Pancreas (tissue), 10 donors: Measurements from ENCODE around the gene NPAS2. TPM values are rescaled to one million over a fixed set of nuclear protein-coding genes. Genes with fewer than 3 reads are reported as not detected.

Experiments
- ATAC-seq, 4 donors: fragments of 200-7000 bp; cut with Tn5 transposase; one replicate each; pipeline versions ENCODE4 v1.8.0 to v1.9.1; 2020; ENCODE audit warnings: mild to moderate bottlenecking in 4 of 4, moderate library complexity in 4 of 4
- DNase-seq, 6 donors: peaks; one replicate each; pipeline ENCODE4 v3.0.0-alpha.2; 2020
- FAIRE-seq: peaks from 2 replicates; lab custom pipeline; 2012; peaks lifted over from hg19 to GRCh38; lab: Jason Lieb, UNC
- H3K27ac ChIP-seq, 4 donors: fragments of 200-600 bp; sonication (generic); 1 replicate in 3 of 4; 2 replicates in 1 of 4; pipeline versions ENCODE4 v1.5.0 to v1.8.0; 2020
- H3K27me3 ChIP-seq, 4 donors: fragments of 200-600 bp; one replicate each; pipeline ENCODE4 v1.8.0; 2021
- H3K36me3 ChIP-seq, 3 donors: fragments of 200-600 bp; sonication (generic) in 1 of 3; one replicate each; pipeline versions ENCODE4 v1.5.0 to v1.8.0; 2020 to 2021
- H3K4me1 ChIP-seq, 3 donors: fragments of 200-600 bp; one replicate each; pipeline ENCODE4 v1.8.0; 2021
- H3K4me3 ChIP-seq, 4 donors: fragments of 200-600 bp; sonication (generic) in 2 of 4; one replicate each; pipeline versions ENCODE4 v1.5.0 to v1.8.0; 2020 to 2021
- H3K9me3 ChIP-seq, 4 donors: fragments of 200-600 bp; one replicate each; pipeline ENCODE4 v1.8.0; 2021
- WGBS, 2 donors: extraction: QIAGEN DNeasy Blood & Tissue Kit; methylation state at CpG; one replicate each; pipeline ENCODE4 v1.1.7; 2013; 5-methylcytosine and 5-hydroxymethylcytosine counted together
- intact Hi-C, 3 donors: fragments of 100-400 bp; cut with DNase I; formaldehyde crosslinking; loops; one replicate each; pipeline versions ENCODE4 v1.11.1 to v1.14.2; 2022
- polyA plus RNA-seq, 2 donors: library from polyadenylated mRNA; stranded (reverse); fragments of 200-250 nt; gene quantifications; one replicate each; pipeline ENCODE4 v1.2.3, GENCODE V29; 2013
- total RNA-seq, 6 donors: library from RNA; stranded (reverse); fragmentation: NEBNext Ultra II Directional in 4 of 6; extraction: Animal tissue kit (Norgen Biotek cat#: 25700) in 4 of 6; gene quantifications; one replicate each; pipeline versions ENCODE4 v1.2.1 to v1.2.4, GENCODE V29; 2021 to 2023
- TF ChIP-seq, protein P1 (sequence below), 4 donors: fragments of 200-600 bp; sonication (generic) in 3 of 4; IDR thresholded peaks; one replicate each; pipeline versions ENCODE4 v1.5.0 to v1.8.0; 2021; ENCODE audit warnings: antibody characterized with exemption in 4 of 4
- donor health status: healthy with polysubstance abuse.
- donor health status: DM: no; HTN: no; CAD: no; lungs with moderate emphysema.
- donor health status: DM: no; HTN: no; CAD: no.
- donor health status: control.
- donor health status: control.
- donor health status: Bipolar disorder and iron deficiency.
- donor health status: DM: yes; HTN: yes; CAD: no.
- donor health status: DM: no; HTN: no; CAD: no.
- donor health status: DM: no; HTN: no; CAD: no.
- donor health status: DM: yes; HTN: yes; CAD: no.

NPAS2 gene
- total and polyA plus RNA-seq, 8 donors, result 20.6 to 46.3 (median 32.7) TPM

DNA sequence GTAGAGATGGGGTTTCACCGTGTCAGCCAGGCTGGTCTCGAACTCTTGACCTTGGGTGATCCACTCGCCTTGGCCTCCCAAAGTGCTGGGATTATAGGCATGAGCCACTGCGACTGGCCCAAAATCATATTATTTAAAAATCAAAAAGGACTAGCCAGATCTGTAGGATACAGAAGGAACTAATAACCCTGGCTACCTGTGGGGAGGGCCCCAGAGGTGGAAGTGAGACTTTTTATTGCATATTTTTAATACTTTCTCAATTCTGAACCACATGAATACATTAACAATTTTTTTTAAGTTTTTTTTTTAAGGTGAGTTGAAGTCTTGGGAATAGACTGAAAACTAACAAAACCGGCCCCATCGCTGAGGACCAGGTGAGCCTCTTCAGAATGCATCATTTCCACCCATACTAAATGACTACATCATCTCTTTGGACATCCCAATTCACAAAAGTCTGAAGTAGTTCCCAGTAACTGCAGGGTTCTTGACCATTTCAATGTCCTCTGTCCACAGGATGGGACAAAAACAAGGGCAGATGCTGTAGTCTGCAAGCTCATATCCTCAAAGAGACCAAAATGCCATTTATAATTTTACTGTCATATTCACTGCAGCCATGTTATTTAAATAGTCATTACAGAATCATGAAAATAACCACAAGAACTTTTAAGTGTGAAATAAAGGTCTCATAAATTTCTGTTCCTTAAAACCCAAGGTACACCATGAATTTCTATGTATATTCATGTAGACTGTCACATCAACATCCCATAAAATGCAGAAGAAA, 203.6 kb downstream of the NPAS2 start:
- ATAC-seq (no peak), DNase-seq (no peak), FAIRE-seq (no peak)
- Histone ChIP-seq H3K36me3 (peaks cover 3 to 72% (median 8%) of the 10 kb centered on the region in 3 donors), H3K4me1 (no peaks in the 10 kb centered on the region), H3K9me3 (no peaks in the 10 kb centered on the region), H3K27me3 (no peaks in the 10 kb centered on the region), H3K27ac (no peak overlapping the region), H3K4me3 (no peak overlapping the region)
- intact Hi-C loops, result loop anchor here in 1 of 3 donors (5.0 kb wide), 1 partner anchor 129 kb away; the partner anchor contains the start of gene TBC1D8
- 95 to 98% methylated on average over 6 of the region's 6 CpGs for WGBS, 2 donors
- TF ChIP-seq, protein P1, sequence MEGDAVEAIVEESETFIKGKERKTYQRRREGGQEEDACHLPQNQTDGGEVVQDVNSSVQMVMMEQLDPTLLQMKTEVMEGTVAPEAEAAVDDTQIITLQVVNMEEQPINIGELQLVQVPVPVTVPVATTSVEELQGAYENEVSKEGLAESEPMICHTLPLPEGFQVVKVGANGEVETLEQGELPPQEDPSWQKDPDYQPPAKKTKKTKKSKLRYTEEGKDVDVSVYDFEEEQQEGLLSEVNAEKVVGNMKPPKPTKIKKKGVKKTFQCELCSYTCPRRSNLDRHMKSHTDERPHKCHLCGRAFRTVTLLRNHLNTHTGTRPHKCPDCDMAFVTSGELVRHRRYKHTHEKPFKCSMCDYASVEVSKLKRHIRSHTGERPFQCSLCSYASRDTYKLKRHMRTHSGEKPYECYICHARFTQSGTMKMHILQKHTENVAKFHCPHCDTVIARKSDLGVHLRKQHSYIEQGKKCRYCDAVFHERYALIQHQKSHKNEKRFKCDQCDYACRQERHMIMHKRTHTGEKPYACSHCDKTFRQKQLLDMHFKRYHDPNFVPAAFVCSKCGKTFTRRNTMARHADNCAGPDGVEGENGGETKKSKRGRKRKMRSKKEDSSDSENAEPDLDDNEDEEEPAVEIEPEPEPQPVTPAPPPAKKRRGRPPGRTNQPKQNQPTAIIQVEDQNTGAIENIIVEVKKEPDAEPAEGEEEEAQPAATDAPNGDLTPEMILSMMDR (IDR thresholded peaks at IDR 0.05), result no peak

GRCh38 chr2:101025561-101025960, 205.6 kb downstream of the NPAS2 start:
- H3K9me3 ChIP-seq, result no peaks in the 10 kb centered on the region
- TF ChIP-seq, protein P1 (IDR thresholded peaks at IDR 0.05), result no peak
- no peak for DNase-seq
- ATAC-seq, result no peak
- no peak overlapping the region for H3K4me3 ChIP-seq
- no peak overlapping the region for H3K27ac ChIP-seq
- intact Hi-C loops, result no loop called here
- no peaks in the 10 kb centered on the region for H3K4me1 ChIP-seq
- no peaks in the 10 kb centered on the region for H3K27me3 ChIP-seq
- 89 to 94% methylated on average over 6 of the region's 6 CpGs for WGBS, 2 donors
- no peak for FAIRE-seq
- H3K36me3 ChIP-seq, result peaks cover 3 to 69% (median 8%) of the 10 kb centered on the region in 3 donors

DNA sequence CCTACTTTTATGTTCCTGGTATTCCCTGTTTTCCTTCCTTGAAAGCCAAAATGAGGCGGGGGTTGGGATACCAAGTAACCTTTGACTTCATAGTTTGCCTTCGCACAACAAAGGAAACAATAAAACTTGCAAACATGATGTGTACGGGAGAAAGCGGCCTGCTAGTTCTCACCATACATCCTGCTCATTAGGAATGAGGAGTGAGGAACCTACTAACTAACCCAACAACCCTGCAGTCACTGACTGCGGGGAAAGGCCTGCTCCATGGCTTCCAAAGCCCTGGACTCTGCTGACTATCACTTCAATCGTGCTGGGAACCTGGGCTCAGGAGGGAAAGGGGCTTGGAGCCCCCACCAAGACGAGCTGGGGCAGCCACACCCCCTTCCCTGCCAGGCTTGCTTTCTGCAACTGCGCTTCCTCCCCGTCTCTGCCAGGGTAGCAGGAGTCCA, 206.3 kb downstream of the NPAS2 start:
- FAIRE-seq (no peak), DNase-seq (no peak), ATAC-seq (no peak)
- intact Hi-C loops, result no loop called here
- TF ChIP-seq, protein P1 (IDR thresholded peaks at IDR 0.05), result no peak
- Histone ChIP-seq H3K27me3 (no peaks in the 10 kb centered on the region), H3K4me3 (no peak overlapping the region), H3K4me1 (no peaks in the 10 kb centered on the region), H3K9me3 (no peaks in the 10 kb centered on the region), H3K27ac (no peak overlapping the region), H3K36me3 (peaks cover 3 to 62% (median 8%) of the 10 kb centered on the region in 3 donors)
- WGBS, 2 donors, result 67 to 74% methylated on average over 9 of the region's 9 CpGs

DNA sequence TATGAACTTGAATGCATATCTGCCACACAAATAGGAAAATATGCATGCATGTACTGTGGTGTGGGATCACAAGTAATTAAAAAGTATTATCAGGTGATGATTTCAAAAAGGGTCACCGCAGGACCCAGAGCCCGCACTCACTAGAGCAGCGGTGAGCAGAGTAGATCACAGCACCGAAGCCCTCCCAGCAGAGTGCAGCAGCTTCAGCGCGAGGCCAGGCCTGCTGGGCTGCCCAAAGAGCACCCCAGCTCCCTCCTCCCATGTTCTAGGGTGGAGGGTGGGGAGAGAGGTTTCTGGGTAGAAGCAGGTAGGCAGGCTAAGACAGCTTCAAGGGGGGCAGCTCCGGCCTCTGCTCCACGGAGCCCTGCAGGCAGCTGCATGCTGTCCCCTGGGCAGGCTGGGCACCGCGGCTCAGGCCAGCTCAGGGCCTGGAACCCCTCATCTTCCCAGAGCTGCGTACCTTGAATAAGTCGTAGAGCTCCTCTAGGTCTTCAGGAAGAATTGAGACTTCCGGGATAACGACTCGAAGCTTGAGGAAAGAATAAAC, 207.1 kb downstream of the NPAS2 start:
- H3K27ac ChIP-seq, result no peak overlapping the region
- TF ChIP-seq, protein P1 (IDR thresholded peaks at IDR 0.05), result no peak
- H3K9me3 ChIP-seq, result no peaks in the 10 kb centered on the region
- H3K27me3 ChIP-seq, result no peaks in the 10 kb centered on the region
- 89 to 94% methylated on average over 15 of the region's 15 CpGs for WGBS, 2 donors
- peaks cover 3 to 57% (median 13%) of the 10 kb centered on the region in 3 donors for H3K36me3 ChIP-seq
- no peak overlapping the region for H3K4me3 ChIP-seq
- no peaks in the 10 kb centered on the region for H3K4me1 ChIP-seq
- intact Hi-C loops, result no loop called here
- ATAC-seq (peak in 1 of 4 donors; percentile 9), DNase-seq (no peak), FAIRE-seq (no peak)
